NCI-H526 treated with DMSO at 0.1 percent for 48 hours (cell line): ENCODE measurements around the gene TAMALIN.
A peak's percentile ranks its signal among the peaks of the same experiment; 100 is the strongest.

Experiments
- DNase-seq: peaks from one replicate; lab custom pipeline; 2025; lab: John Stamatoyannopoulos, UW

Gene TAMALIN

DNA sequence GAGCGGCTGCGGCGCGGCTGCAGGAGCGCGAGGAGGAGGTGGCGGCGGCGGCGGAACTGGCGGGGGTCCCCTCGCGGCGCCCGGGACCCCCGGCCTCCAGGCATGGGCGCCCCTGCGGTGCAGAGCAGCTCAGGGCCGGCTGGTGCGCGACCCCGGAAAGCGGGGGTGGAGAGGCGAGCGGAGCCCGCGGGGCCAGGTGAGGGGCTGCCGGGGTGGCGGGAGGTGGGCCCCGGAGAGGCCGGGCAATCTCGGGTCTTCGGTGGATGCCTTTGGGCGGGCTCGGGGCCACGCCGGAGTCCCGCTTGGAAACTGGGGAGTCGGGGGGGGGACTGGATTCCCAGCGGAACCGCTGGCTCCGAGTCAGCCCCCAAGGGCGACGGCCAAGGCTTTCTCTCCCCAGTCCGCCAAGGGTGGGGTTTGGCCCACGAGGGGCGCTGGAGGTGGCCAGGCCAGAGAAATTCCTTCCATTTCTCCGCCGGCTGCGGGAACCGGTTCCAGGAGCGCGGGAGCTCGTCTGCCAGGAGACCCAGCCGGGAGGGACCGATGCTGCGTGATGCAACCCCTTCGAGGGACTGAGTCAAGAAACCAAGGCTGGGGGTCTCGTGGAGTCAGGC lies 30.6 kb downstream of the TAMALIN start:
- DNase-seq: peak; percentile 8

DNA sequence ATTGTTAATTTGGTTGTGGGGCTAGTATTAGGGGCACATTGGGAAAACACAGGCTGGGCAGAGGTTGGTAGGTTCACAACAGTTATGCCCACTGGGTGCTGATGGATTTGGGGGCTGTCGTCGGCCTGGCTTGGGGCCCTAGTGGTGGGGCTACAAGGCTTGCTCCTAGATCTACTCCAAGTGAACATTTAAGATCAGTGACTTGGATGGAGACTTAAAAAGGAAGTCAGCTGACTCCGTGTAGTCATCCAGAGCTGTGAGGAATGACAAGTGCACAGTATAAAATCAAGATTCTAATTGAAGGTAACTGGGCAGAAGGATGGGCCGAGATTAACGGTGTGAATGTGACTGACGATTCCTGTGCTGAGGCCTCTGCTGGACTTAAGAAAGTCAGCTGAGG lies 31.7 kb downstream of the TAMALIN start:
- DNase-seq: no peak

DNA sequence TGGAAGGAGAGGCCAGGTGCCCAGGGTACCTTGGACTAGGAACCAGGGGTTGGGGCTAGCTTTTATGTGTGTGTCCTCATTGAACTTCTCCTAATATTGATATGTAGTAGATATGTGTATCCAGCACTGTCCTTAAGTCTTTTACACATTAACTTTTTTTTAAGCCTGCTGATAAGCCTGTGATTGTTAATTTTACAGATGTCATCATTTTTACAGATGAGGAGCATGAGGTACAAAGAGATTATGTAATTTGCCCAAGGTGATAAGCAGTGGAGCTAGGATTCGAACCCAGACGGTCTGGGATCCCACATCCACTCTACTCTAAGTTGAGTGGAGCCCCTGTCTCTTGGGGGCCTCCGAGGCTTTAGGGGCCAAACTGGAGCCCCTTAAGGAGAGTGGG lies 34.3 kb downstream of the TAMALIN start:
- no peak for DNase-seq

DNA sequence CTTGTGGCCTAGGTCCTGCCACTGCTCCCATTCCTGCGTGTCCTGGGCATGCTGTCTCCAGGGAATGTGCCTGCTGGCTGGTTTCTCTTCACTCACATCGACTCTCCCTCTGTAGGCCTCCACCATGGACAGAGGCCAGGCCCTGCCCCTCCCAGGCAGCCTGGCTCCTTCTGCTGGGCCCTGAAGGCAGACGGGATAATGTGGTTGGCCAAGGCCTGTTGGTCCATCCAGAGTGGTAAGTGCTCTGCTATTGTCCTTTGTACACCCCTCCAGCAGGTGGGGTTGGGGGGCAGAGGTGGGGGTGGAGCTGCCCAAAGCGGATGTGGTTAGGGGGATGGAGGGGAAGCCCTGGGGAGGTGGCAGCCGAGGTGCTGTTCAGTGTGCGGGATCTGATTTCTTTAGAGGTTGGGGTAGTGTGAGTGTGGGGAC lies 35.0 kb downstream of the TAMALIN start:
- DNase-seq: no peak

DNA sequence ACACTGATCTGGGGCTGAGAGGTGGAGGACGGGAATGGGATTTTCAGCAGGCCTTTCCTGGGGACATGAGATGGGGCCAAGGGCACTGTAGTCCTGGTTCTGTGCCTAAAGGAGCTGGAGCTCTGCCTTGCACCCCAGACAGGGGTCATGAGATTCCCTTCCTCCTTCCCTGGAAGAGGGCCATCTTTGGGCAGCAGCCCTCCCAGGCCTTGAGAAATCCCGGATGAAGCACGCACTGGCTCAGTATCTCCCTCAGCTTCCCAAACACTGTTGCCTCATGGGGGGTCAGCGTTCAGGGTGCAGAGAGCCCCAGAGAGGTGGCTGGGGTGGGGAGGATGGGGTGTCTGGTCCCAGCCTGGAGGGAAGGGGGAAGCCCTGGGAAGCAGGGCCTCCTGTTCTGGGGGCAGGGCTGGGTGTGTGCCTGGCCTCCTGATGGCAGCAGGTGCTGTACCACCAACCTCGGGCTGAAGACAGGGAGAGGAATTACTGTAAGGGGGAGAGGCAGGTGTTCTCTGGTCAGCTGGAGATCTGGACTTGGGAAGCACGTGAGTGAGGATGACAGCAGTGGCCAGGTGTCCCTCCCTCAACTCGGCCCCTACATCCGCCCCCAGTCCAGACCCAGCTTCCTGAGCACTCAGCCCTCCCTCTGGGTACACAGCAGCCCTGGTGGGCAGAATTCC lies 36.1 kb downstream of the TAMALIN start:
- DNase-seq: no peak

DNA sequence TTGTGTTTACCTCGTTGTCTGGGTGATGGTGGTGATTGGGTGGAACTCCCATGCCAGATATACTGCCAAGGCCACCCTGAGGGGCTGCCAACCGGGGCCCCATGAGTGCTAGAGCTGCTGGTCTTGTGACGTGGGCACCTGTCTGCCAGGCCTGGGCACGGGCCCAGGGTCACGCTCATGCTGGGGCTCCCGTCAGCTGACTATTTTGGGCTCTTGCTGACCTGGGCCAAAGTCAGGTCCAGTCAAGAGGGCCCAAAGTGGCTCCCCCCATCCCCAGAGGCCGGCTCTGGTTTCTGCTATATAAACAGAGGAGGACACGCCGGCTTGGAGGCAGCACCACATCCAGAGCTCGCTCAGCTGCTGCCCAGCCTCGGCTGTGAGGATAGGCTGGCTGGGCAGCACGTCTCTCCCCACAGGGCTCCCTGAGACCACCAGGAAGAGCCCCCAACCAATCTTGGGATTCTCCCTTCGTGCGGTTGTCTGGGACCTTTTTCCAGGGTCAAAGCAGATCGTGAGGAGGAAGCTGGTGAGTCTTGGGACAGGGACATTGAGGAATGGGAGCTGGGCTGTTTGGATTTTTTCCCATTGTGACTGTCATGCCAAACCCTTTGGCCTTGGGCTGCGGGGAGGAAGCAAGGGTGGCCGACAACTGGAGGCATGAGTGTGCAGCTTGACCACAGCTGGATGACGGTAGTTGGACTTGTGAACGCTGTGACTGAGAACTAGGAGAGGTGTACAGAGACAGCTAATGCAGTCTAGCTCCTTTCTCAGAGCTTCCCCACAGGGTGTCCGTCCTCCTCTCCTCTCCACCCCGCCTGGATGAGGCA lies 36.9 kb downstream of the TAMALIN start:
- DNase-seq: no peak

DNA sequence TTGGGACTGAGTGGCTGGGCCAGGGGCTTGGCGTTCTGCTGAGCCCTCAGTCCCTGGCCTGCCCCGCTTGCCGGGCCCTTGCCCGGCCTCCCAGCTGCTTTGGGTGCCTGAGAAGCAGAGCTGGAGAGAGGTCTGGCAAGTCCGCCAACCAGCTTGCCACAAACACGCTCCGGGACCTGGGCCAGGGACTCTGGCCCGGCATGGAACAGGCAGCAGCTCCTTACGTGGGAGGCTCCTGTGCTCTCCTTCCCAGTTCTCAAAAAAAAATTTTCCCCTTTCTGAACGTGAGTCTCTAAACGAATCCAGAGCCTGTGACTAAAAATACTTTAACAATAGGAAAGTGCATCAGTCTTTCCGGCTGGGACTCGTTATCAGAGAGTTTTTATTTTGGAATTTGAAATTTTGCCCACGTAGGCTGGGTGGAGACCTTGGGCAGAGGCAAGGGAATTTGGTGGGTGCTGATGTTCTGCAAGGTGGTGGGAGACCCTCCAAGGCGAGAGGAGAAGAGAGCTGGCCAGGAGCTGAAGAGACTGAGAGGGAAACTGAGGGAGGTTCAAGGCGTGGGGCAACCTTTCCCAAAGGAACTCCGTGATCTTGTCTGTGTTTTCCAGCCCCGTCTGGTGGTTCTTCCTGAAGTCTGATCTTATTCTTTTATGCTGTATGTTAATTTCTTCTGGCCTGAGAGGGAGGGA lies 37.7 kb downstream of the TAMALIN start:
- DNase-seq: no peak

DNA sequence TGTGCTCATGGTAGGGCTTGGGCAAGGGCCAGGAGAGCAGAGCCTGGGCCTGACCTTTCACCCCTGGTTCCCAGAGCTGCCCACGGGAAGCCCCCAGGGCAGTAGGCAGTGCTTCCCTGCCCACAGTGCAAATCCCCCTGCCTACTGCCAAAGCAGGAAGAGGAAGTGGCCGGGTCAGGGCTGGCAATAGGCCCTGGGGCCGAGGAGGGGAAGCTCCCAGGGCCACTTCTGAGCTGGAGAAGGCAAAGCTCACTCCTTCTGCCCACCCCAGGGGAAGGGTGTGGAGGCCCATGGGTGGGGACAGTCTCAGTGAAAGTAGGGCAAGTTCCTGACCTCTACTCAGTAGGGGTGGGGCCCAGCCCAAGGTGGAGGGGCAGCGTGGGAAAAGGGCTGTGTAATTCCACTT lies 39.1 kb downstream of the TAMALIN start:
- DNase-seq: no peak

DNA sequence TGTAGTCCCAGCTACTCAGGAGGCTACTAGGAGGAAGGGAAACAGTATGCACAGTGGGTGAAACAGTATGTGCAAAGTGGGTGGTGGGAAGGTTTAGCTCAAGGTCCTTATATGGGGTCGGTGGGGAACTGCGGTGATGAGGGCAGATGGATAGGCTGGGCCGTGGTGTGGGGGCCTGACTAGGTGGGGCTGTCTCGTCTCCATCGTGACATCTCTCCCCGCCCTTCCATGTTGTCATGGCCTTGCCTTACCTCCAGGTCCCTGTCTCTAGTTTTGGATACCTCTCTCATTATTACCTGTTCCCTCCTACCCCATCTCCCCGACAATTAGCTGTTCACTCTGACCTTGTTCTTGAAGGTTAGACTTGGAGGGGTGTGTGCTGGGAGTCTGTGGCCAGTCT lies 40.1 kb downstream of the TAMALIN start:
- DNase-seq: no peak

DNA sequence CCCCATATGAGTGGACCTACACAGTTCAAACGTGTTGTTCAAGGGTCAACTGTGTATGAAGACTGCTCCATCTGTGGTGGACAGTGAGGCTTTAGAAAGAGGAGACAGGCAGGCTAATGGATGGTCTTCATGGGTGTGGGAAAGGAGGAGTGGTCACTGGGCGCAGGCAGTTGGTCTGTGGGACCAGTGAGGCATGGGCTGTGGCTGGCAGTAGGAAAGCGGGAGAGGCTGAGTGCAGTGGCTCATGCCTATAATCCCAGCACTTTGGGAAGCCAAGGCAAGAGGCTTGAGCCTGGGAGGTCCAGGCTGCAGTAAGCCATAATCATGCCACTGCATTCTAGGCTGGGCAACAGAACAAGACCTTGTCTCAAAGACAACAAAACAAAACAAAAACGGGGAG lies 42.5 kb downstream of the TAMALIN start:
- no peak for DNase-seq

DNA sequence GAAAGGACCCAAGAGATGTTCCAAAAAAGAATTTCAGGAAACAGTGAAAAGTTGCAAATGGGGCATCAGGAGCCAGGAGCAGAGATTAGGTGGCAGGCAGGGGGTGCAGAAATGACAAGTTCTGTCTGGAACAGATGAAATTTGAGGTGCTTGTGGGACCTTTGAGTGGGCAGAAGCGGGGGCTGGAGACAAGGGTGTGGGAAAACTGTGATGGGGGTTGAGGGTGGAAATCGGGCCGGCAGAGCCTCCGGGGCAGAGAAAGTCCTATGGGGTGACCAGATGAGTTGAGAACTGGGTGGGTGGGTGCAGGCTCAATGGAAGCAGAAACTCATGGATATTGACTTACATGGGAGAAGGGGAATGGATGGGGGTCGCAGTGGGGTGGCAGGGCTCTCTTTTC lies 42.9 kb downstream of the TAMALIN start:
- no peak for DNase-seq

DNA sequence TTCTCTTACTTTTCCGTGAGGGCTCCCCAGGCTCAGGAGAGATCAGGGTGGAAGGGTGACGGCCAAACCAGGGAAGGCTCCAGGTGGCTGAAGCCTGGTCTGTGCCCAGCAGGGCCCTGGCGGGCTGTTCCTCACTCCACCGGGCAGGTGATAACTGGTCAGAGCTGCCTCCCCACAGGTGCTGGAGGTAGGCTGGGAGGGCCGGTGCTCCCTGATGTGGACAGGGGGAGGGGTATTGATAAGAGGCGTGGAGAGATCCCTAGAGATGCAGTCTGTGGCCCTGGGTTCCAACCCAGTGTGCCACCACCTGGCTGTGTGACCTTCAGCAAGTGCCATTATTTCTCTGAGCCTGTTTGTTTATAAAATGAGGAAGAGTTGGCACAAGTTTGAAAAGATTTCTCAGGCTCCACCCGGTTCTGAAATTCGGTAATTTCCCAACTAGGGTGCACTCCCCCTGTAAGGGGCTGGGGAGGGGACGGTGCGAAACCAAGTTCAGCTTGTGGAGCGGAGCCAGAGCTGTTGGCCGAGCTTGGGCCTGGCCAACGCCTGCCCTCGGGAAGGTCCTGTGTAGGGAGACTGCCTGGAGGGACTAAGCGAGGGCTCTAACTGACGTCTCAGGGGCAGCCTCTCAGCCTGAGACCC lies 43.5 kb downstream of the TAMALIN start:
- DNase-seq: no peak

DNA sequence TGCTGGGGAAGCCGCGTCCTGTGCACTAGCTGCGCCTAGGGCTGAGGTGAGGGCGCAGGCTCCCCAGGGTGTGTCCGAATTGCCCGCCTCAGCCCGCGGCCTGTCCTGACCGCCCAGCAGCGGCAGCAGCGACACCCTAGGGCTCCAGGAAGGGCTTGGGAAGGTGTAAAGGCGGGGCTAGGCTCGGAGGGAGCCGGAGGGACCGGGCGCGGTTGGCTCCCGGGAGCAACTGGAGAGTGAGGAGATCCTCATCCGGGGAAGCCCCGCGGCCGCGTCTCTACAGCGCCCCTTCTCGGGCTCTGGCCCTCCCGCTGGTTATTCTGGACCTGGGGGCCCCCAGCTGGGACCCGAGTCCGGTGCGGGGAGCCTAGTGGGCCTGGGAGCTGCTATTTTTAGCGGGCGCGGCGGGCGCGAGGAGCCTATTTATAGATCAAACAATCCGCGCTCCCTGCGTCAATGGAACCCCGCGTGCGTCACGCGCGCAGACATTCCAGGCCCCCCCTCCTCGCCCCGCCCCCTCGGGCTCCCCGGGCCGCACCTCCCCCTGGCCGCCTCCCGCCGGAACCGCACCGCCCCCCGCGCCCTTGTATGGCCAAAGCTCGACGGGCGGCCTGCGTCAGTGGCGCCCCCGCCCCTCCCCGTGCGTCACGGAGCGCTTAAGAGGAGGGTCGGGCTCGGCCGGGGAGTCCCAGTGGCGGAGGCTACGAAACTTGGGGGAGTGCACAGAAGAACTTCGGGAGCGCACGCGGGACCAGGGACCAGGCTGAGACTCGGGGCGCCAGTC lies 44.2 kb downstream of the TAMALIN start, which contains the start of gene NR4A1:
NR4A1 (plus strand) TSS at position 685 of the 784 bp plus-strand sequence. CDS start 2,887 bp downstream, outside the sequence.
- DNase-seq: peak; percentile 70

DNA sequence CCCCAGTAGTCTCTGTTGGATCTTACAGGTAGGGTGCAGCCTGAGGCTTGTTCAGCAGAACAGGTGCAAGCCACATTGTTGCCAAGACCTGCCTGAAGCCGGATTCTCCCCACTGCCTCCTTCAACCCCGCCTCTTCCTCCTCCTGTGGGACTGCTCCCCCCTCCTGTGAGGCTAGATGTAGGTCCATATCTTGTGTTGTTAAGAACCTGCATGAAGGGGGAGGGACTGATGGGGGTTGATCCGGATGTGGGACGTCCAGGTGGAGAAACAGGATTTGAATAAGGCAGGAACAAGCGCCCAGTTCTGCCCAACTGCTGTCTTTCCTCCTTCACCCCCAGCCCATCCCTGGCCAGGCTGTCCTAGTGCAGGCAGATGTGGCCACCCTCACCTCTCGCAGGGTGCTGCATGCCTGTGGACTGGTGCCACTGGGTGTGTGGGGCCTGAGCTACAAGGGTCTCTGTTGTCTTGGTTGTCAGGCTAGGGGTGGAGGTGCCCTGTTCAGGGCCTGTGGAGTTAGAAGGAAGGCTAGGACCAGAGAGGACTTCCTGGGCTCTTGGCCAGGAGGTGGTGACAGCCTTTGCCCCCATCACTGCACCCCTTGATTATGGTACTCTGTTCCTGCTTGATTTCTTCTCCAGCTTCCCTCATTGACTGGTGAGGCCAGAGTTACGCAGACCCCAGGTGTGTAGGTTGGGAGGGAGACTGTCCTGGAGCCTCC lies 45.9 kb downstream of the TAMALIN start:
- DNase-seq: no peak

DNA sequence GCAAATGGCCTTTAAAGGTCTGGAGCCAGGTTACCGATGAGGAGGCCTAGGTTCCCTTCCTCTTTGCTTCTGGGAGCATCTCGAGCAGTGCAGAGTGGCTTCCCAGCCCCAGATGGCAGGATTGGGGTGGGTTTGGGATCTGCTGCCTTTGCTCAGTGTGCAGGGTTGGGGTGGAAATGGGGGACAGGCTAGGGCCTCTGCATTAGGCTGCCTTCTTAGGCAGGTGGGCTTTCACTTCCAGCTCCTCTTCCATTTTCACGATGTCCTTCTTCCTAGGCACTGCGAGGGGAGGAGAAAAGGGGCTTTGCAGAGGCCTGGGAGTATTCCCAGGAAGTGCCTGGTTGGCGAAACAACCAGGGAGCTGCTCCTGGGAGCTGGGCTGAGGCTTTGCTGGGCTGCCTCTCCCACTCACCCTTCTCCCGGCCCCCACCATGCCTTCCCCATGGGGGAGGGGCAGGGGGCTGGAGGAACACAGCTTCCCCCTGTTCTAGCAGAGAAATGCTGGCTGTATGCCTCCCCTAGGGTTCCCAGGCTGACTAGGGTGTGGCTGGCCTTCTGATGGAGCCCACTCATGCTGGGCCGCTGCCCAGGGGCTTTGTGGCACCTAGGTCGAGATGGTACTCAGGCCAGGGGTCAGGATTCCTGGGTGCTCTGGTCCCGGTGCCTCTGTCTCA lies 46.9 kb downstream of the TAMALIN start:
- DNase-seq: no peak

DNA sequence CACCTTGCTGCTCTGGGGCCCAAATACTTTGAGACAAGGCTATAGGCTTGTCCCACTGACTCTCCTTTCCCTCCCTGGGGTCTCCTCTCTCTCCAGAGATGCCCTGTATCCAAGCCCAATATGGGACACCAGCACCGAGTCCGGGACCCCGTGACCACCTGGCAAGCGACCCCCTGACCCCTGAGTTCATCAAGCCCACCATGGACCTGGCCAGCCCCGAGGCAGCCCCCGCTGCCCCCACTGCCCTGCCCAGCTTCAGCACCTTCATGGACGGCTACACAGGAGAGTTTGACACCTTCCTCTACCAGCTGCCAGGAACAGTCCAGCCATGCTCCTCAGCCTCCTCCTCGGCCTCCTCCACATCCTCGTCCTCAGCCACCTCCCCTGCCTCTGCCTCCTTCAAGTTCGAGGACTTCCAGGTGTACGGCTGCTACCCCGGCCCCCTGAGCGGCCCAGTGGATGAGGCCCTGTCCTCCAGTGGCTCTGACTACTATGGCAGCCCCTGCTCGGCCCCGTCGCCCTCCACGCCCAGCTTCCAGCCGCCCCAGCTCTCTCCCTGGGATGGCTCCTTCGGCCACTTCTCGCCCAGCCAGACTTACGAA lies 47.6 kb downstream of the TAMALIN start:
- no peak for DNase-seq

DNA sequence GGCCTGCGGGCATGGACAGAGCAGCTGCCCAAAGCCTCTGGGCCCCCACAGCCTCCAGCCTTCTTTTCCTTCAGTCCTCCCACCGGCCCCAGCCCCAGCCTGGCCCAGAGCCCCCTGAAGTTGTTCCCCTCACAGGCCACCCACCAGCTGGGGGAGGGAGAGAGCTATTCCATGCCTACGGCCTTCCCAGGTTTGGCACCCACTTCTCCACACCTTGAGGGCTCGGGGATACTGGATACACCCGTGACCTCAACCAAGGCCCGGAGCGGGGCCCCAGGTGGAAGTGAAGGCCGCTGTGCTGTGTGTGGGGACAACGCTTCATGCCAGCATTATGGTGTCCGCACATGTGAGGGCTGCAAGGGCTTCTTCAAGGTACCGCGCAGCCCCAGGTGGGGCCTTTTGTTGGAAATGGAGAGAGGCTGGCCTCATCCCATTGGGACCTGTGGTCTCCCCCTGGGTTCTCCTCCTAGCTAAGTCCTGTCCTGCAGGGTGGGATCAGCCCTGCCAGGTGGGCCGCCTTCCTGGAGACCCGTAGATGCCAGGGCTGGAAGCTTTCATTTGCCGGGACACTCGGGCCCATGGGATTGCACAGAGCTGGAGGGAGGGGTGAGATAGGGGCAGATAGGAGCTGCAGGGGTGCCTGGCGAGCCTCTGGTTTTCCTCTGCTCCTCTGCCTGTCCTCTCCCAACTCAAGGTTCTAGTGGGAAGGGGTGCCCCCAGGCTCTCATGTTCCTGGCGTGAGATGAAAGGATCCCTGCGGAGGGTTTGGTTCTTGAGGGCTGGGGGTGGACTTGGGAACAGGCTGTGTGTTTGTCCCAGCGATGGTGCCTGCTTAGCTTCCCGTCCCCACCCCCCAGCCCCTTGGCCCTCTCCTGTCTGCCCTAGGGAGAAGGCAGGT lies 48.3 kb downstream of the TAMALIN start:
- no peak for DNase-seq
